Mucosa of descending colon (tissue), 3 donors: ENCODE results near the gene WNT9A. TPM values are rescaled to one million over a fixed set of nuclear protein-coding genes. Genes with fewer than 3 reads are reported as not detected.
A peak's percentile ranks its signal among the peaks of the same experiment; 100 is the strongest.

Experiments used
- ATAC-seq: fragments of 200-7000 bp; cut with Tn5 transposase; one replicate; pipeline ENCODE4 v1.9.1; 2020; ENCODE audit warnings: mild to moderate bottlenecking, moderate library complexity
- DNase-seq, 3 donors: peaks; one replicate each; pipeline ENCODE4 v3.0.0-alpha.2; 2020
- H3K36me3 ChIP-seq: fragments of 200-600 bp; one replicate; pipeline ENCODE4 v1.8.0; 2021; ENCODE audit warnings: low read depth, mild to moderate bottlenecking
- H3K4me1 ChIP-seq: fragments of 200-600 bp; one replicate; pipeline ENCODE4 v1.8.0; 2021; ENCODE audit warnings: low read depth, mild to moderate bottlenecking
- H3K4me3 ChIP-seq: fragments of 200-600 bp; one replicate; pipeline ENCODE4 v1.8.0; 2021; ENCODE audit warnings: mild to moderate bottlenecking
- H3K9me3 ChIP-seq: fragments of 200-600 bp; one replicate; pipeline ENCODE4 v1.8.0; 2021; ENCODE audit warnings: mild to moderate bottlenecking
- CTCF ChIP-seq: fragments of 200-600 bp; IDR thresholded peaks from one replicate; pipeline ENCODE4 v1.8.0; 2022; ENCODE audit warnings: antibody characterized with exemption, mild to moderate bottlenecking
- intact Hi-C, 2 donors: fragments of 100-400 bp; cut with DNase I in 1 of 2; cut with micrococcal nuclease in 1 of 2; formaldehyde crosslinking; loops; one replicate each; pipeline versions ENCODE4 v1.11.0 to v1.11.1; 2022; cut with DNase I, micrococcal nuclease
- total RNA-seq, 3 donors: library from RNA; stranded (reverse); fragmentation: NEBNext Ultra II Directional in 2 of 3; extraction: Animal tissue kit (Norgen Biotek cat#: 25700) in 2 of 3; gene quantifications; one replicate each; pipeline versions ENCODE4 v1.2.1 to v1.2.4, GENCODE V29; 2021 to 2023
- donor health status: DM: no; HTN: no; CAD: no; lungs with moderate emphysema.
- donor health status: DM: no; HTN: no; CAD: no.
- donor health status: DM: no; HTN: yes; CAD: no.

The WNT9A gene
- total RNA-seq, 3 donors from 2014 or later: 1.7 to 12.7 (median 2.4) TPM

DNA sequence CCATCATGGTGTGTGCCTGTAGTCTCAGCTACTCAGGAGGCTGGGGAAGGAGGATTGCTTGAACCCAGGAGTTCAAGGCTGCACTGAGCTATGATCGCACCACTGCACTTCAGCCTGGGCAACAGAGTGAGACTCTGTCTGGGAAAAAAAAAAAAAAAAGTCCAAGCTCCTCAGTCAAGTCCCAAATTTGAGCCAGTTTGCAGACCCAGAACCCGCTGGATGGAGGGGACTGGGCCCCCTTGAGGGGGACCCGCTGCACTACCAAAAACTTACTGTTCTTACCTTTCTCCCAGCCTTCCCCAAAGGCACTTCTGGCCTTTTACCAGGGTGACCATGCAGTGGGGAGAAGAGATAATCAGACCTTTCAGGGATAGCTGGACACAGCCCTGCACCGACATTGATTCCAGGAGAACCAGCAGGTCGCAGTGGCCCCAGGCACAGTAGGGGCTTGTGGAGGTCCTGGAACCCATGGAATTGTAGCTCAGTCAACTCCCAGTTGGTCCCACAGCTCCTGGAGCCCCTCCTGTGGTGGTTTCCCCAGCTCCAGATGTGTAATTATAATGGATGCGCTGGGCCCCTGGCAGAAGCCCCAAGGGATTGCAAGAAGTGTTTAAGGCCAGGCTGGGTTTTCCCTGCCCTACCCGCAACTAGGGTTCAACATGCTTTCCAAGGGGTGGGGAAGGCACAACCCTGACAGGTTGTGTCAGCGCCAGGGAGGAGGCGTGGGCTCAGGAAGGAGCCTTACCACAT is 4.1 kb upstream of the WNT9A start:
- peak in 1 of 3 donors; percentile 10 for DNase-seq
- Histone ChIP-seq H3K4me3 (no peak overlapping the region), H3K9me3 (no peaks in the 10 kb centered on the region), H3K36me3 (no peaks in the 10 kb centered on the region), H3K4me1 (peaks cover 8% of the 10 kb centered on the region)
- intact Hi-C loops: loop anchor here in 1 of 2 donors (10.0 kb wide), 1 partner anchor 467 kb away; no protein-coding TSS in a partner anchor
- TF ChIP-seq CTCF: no peak
- no peak for ATAC-seq

- no peaks in the 10 kb centered on the region for H3K9me3 ChIP-seq
- DNase-seq (peak in 1 of 3 donors; percentile 5), ATAC-seq (no peak)
- intact Hi-C loops: loop anchor here in 1 of 2 donors (10.0 kb wide), 1 partner anchor 466 kb away; no protein-coding TSS in a partner anchor
- H3K4me3 ChIP-seq: no peak overlapping the region
- no peak for TF ChIP-seq CTCF
- no peaks in the 10 kb centered on the region for H3K36me3 ChIP-seq
- peaks cover 17% of the 10 kb centered on the region for H3K4me1 ChIP-seq
Measured at GRCh38 chr1:227950735-227951346, 3.1 kb upstream of the WNT9A start.

GRCh38 chr1:227949954-227950734 is 2.4 kb upstream of the WNT9A start:
- intact Hi-C loops: loop anchor here (5.0 to 10.0 kb wide), 3 partner anchors 188 to 465 kb away; no protein-coding TSS in a partner anchor
- Histone ChIP-seq H3K4me1 (peaks cover 24% of the 10 kb centered on the region), H3K4me3 (no peak overlapping the region), H3K36me3 (no peaks in the 10 kb centered on the region), H3K9me3 (no peaks in the 10 kb centered on the region)
- no peak for ATAC-seq
- peak in 2 of 3 donors; percentile 17 to 28 for DNase-seq
- TF ChIP-seq CTCF: no peak

GRCh38 chr1:227949341-227949921 is 1.7 kb upstream of the WNT9A start:
- TF ChIP-seq CTCF: no peak
- intact Hi-C loops: loop anchor here (5.0 to 10.0 kb wide), 2 partner anchors 187 to 195 kb away; no protein-coding TSS in a partner anchor

More at GRCh38 chr1:227949341-227949921, 1.7 kb upstream of the WNT9A start:
- Histone ChIP-seq H3K9me3 (no peaks in the 10 kb centered on the region), H3K4me1 (peaks cover 25% of the 10 kb centered on the region), H3K4me3 (no peak overlapping the region), H3K36me3 (no peaks in the 10 kb centered on the region)
- DNase-seq (peak in 1 of 3 donors; percentile 9), ATAC-seq (no peak)
